SK-N-SH (cell line): ENCODE results near the gene ACACA. TPM values are rescaled to one million over a fixed set of nuclear protein-coding genes. Genes with fewer than 3 reads are reported as not detected.

Experiments used
- CTCF ChIA-PET: fragments of 300-600, 350-600 bp; formaldehyde crosslinking; extraction: SDS; loops from one replicate; lab custom pipeline; 2021; lab: Yijun Ruan, JAX
- POLR2A ChIA-PET: fragments of 350-600 bp; sonication (Branson Sonifier 250); formaldehyde crosslinking; extraction: SDS; loops from one replicate; lab custom pipeline; 2020; ENCODE audit warnings: antibody characterized with exemption, inconsistent platforms; lab: Yijun Ruan, JAX
- DNase-seq: peaks from one replicate; pipeline ENCODE4 v3.0.0; 2012
- H2AFZ ChIP-seq: fragments of 200-600 bp; sonication (generic); 2 replicates; pipeline ENCODE4 v1.8.1; 2016; ENCODE audit warnings: antibody characterized with exemption, mild to moderate bottlenecking, low read depth
- H3F3A ChIP-seq: fragments of 200-600 bp; sonication (generic); replicated peaks from 2 replicates; pipeline ENCODE3; 2016; ENCODE audit warnings: antibody characterized with exemption, mild to moderate bottlenecking; ENCODE audit not compliant: insufficient read depth
- H3K27ac ChIP-seq, 2 experiments: fragments of 200-500 bp in 1 of 2; fragments of 200-600 bp in 1 of 2; sonication (Bioruptor generic) in 1 of 2; sonication (generic), shearing (Covaris generic) in 1 of 2; 2 replicates each; pipeline versions ENCODE4 v1.5.1 to v1.6.1; 2014 to 2016; ENCODE audit warnings: low read depth in 2 of 2, inconsistent platforms in 1 of 2, low read length in 1 of 2, mild to moderate bottlenecking in 1 of 2, mixed read lengths in 1 of 2
- H3K27me3 ChIP-seq: fragments of 200-600 bp; sonication (generic), shearing (Covaris generic); 2 replicates; pipeline ENCODE4 v1.6.1; 2016; ENCODE audit warnings: mixed run types; ENCODE audit not compliant: insufficient read depth
- H3K36me3 ChIP-seq, 2 experiments: fragments of 200-500 bp in 1 of 2; fragments of 200-600 bp in 1 of 2; sonication (Bioruptor generic) in 1 of 2; sonication (generic) in 1 of 2; replicated peaks in 1 of 2; 2 replicates each; pipeline versions ENCODE3 to v1.5.1; 2014 to 2016; ENCODE audit warnings: low read length in 1 of 2, mild to moderate bottlenecking in 1 of 2; ENCODE audit not compliant: insufficient read depth in 2 of 2, control insufficient read depth in 1 of 2
- H3K4me1 ChIP-seq, 2 experiments: fragments of 200-500 bp in 1 of 2; fragments of 200-600 bp in 1 of 2; sonication (Bioruptor generic) in 1 of 2; sonication (generic), shearing (Covaris generic) in 1 of 2; 2 replicates each; pipeline versions ENCODE4 v1.5.1 to v1.6.1; 2014 to 2016; ENCODE audit warnings: low read depth in 1 of 2, low read length in 1 of 2, mixed run types in 1 of 2; ENCODE audit not compliant: insufficient read depth in 2 of 2, control insufficient read depth in 1 of 2
- H3K4me2 ChIP-seq: fragments of 200-600 bp; sonication (generic), shearing (Covaris generic); 2 replicates; pipeline ENCODE4 v1.6.1; 2017; ENCODE audit warnings: mixed run types
- H3K4me3 ChIP-seq, 2 experiments: fragments of 200-500 bp in 1 of 2; fragments of 200-600 bp in 1 of 2; sonication (Bioruptor generic) in 1 of 2; sonication (generic), shearing (Covaris generic) in 1 of 2; 2 replicates each; pipeline versions ENCODE4 v1.5.1 to v1.8.1; 2014 to 2016; ENCODE audit warnings: low read depth in 2 of 2, inconsistent platforms in 1 of 2, low read length in 1 of 2, mild to moderate bottlenecking in 1 of 2, mixed read lengths in 1 of 2, moderate library complexity in 1 of 2
- H3K79me2 ChIP-seq: fragments of 200-600 bp; sonication (generic); 2 replicates; pipeline ENCODE4 v1.8.1; 2017; ENCODE audit warnings: mild to moderate bottlenecking; ENCODE audit not compliant: insufficient read depth
- H3K9ac ChIP-seq: fragments of 200-600 bp; sonication (generic); 2 replicates; pipeline ENCODE4 v1.6.1; 2017; ENCODE audit warnings: mixed run types
- H3K9me2 ChIP-seq: fragments of 200-600 bp; sonication (generic); 2 replicates; pipeline ENCODE4 v1.6.1; 2017; ENCODE audit warnings: mixed run types
- H3K9me3 ChIP-seq: fragments of 200-600 bp; sonication (generic); 2 replicates; pipeline ENCODE4 v1.6.1; 2017; ENCODE audit warnings: mixed run types, mild to moderate bottlenecking, moderate library complexity
- H4K20me1 ChIP-seq: fragments of 200-600 bp; sonication (generic); 2 replicates; pipeline ENCODE4 v1.6.1; 2017; ENCODE audit warnings: mild to moderate bottlenecking, mixed run types; ENCODE audit not compliant: insufficient read depth
- CHD2 ChIP-seq: fragments of 150-350 bp; IDR thresholded peaks from 2 replicates; pipeline ENCODE4 v1.6.1; 2018; ENCODE audit warnings: low read length; ENCODE audit not compliant: partially characterized antibody
- ELF1 ChIP-seq: IDR thresholded peaks from 2 replicates; pipeline ENCODE4 v1.4.0; 2012
- EP300 ChIP-seq, 2 experiments: IDR thresholded peaks; 2 replicates each; pipeline versions ENCODE4 v1.4.0 to v1.6.1; 2012; ENCODE audit warnings: borderline replicate concordance in 1 of 2, low read depth in 1 of 2, low read length in 1 of 2
- EZH2phosphoT487 ChIP-seq: fragments of 200-600 bp; sonication (generic); IDR thresholded peaks from 2 replicates; pipeline ENCODE4 v1.6.1; 2017; ENCODE audit warnings: low read depth, mixed run types, mild to moderate bottlenecking, antibody characterized with exemption, moderate library complexity, borderline replicate concordance
- FOSL2 ChIP-seq: IDR thresholded peaks from 2 replicates; pipeline ENCODE4 v1.4.0; 2012; ENCODE audit warnings: low read depth, mild to moderate bottlenecking, moderate library complexity, borderline replicate concordance
- GABPA ChIP-seq: IDR thresholded peaks from 2 replicates; pipeline ENCODE4 v1.4.0; 2012; ENCODE audit warnings: low read depth, mild to moderate bottlenecking
- IRF3 ChIP-seq: fragments of 150-350 bp; IDR thresholded peaks from 2 replicates; pipeline ENCODE4 v1.6.1; 2016; ENCODE audit warnings: mild to moderate bottlenecking, low read depth, low read length
- MEF2A ChIP-seq: IDR thresholded peaks from 2 replicates; pipeline ENCODE4 v1.4.0; 2012; ENCODE audit warnings: low read depth, borderline replicate concordance
- MXI1 ChIP-seq: IDR thresholded peaks from 2 replicates; pipeline ENCODE4 v1.6.1; 2012; ENCODE audit warnings: mild to moderate bottlenecking, low read depth, low read length, improper control_type of control experiment
- NFIC ChIP-seq: IDR thresholded peaks from 2 replicates; pipeline ENCODE4 v1.4.0; 2012; ENCODE audit warnings: borderline replicate concordance
- POLR2AphosphoS5 ChIP-seq: IDR thresholded peaks from 2 replicates; pipeline ENCODE4 v1.6.1; 2012; ENCODE audit warnings: low read depth, low read length
- RAD21 ChIP-seq: IDR thresholded peaks from 2 replicates; pipeline ENCODE4 v1.6.1; 2012; ENCODE audit warnings: mild to moderate bottlenecking, low read length
- RXRA ChIP-seq: IDR thresholded peaks from 2 replicates; pipeline ENCODE4 v1.4.0; 2012; ENCODE audit warnings: low read depth, mild to moderate bottlenecking, borderline replicate concordance
- SIN3A ChIP-seq: IDR thresholded peaks from 2 replicates; pipeline ENCODE4 v1.6.1; 2012; ENCODE audit warnings: low read depth, mild to moderate bottlenecking, low read length, moderate library complexity, borderline replicate concordance
- SMC3 ChIP-seq: IDR thresholded peaks from 2 replicates; pipeline ENCODE4 v1.6.1; 2012; ENCODE audit warnings: low read depth, low read length, improper control_type of control experiment
- TEAD4 ChIP-seq: IDR thresholded peaks from 2 replicates; pipeline ENCODE4 v1.4.0; 2012; ENCODE audit warnings: mild to moderate bottlenecking, borderline replicate concordance; ENCODE audit not compliant: insufficient read depth
- USF1 ChIP-seq: IDR thresholded peaks from 2 replicates; pipeline ENCODE4 v1.4.0; 2012; ENCODE audit warnings: low read depth, borderline replicate concordance
- WGBS: methylation state at CpG from one replicate; pipeline ENCODE4 v1.1.6; 2017; ENCODE audit warnings: low lambda C conversion rate; 5-methylcytosine and 5-hydroxymethylcytosine counted together
- polyA plus RNA-seq, 3 experiments: library from polyadenylated mRNA; depleted of rRNA; stranded (reverse); fragments of >200 nt; gene quantifications; 2 replicates each; pipeline ENCODE4 v1.2.3, GENCODE V29; 2012
- TF ChIP-seq, protein P1 (sequence below): IDR thresholded peaks from 2 replicates; pipeline ENCODE4; 2012
- TF ChIP-seq, protein P2 (sequence below): fragments of 200-600 bp; sonication (generic); IDR thresholded peaks from 2 replicates; pipeline ENCODE4 v1.6.1; 2017; ENCODE audit warnings: antibody characterized with exemption, mild to moderate bottlenecking, moderate library complexity
- TF ChIP-seq, protein P3 (sequence below): fragments of 150-350 bp; IDR thresholded peaks from 2 replicates; pipeline ENCODE4 v1.6.1; 2017; ENCODE audit warnings: antibody characterized with exemption, low read length, low read depth, borderline replicate concordance
- TF ChIP-seq, protein P4 (sequence below): IDR thresholded peaks from 2 replicates; pipeline ENCODE4 v1.6.1; 2012; ENCODE audit warnings: mild to moderate bottlenecking, low read depth, low read length, moderate library complexity

The ACACA gene
- polyA plus RNA-seq, 1 of the 3 experiments (the other 2 are of a cell fraction), result 27.2 TPM

GRCh38 chr17:37176723-37177122 is 229.9 kb downstream of the ACACA start (continued):
- no peak for TF ChIP-seq IRF3
- no peak for TF ChIP-seq GABPA
- TF ChIP-seq POLR2AphosphoS5, result no peak
- no peak for TF ChIP-seq TEAD4
- no peak for TF ChIP-seq RAD21
- TF ChIP-seq MXI1, result no peak
- no peak for TF ChIP-seq NFIC
- TF ChIP-seq, all 33 proteins: peak for 0

DNA sequence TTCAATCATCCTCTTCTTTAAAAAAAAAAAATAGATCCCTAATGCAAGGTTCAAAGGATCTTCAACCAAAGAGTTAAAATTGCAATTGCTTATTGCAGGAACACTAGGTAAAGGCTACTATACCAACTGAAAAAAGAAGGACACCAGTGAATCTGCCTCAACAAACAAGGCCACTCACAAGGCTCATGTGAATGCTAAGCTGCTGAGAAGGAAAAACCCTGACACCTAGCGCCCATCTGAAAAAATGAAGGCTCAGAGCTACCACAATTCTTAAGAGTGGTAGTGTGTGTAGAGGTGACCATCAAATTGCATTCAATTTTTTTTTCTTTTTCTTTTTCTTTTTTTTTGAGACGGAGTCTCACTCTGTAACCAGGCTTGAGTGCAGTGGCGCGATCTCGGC is 232.4 kb downstream of the ACACA start:
- no peaks in the 10 kb centered on the region for H3K79me2 ChIP-seq
- no peaks in the 10 kb centered on the region for H4K20me1 ChIP-seq
- POLR2A ChIA-PET, result interaction anchor here (0.6 to 0.8 kb wide), 2 partner anchors 26 to 231 kb away, joined by 4 read pairs; no protein-coding TSS in a partner anchor
- peak; percentile 61 for DNase-seq
- H3K4me2 ChIP-seq, result no peak overlapping the region
- H3K4me1 ChIP-seq, result peaks cover 0 to 14% of the 10 kb centered on the region in 2 experiments; a peak in 3 of 4 replicates
- H3K27me3 ChIP-seq, result no peaks in the 10 kb centered on the region
- H3K9me3 ChIP-seq, result no peaks in the 10 kb centered on the region
- no peak overlapping the region for H2AFZ ChIP-seq
- no peak overlapping the region for H3K4me3 ChIP-seq
- peaks cover 4% of the 10 kb centered on the region for H3F3A ChIP-seq
- H3K27ac ChIP-seq, result no peak overlapping the region
- peaks cover 6 to 31% of the 10 kb centered on the region in 2 experiments for H3K36me3 ChIP-seq
- peak; percentile 91 for TF ChIP-seq RAD21
- no peak for TF ChIP-seq MXI1
- TF ChIP-seq EP300 (IDR thresholded peaks at IDR 0.05; ENCODE audit: borderline replicate concordance in 1 of 2, low read depth in 1 of 2, low read length in 1 of 2), result no peak
- no peak for TF ChIP-seq USF1
- TF ChIP-seq CHD2, result no peak
- no peak for TF ChIP-seq FOSL2
- TF ChIP-seq, protein P1, sequence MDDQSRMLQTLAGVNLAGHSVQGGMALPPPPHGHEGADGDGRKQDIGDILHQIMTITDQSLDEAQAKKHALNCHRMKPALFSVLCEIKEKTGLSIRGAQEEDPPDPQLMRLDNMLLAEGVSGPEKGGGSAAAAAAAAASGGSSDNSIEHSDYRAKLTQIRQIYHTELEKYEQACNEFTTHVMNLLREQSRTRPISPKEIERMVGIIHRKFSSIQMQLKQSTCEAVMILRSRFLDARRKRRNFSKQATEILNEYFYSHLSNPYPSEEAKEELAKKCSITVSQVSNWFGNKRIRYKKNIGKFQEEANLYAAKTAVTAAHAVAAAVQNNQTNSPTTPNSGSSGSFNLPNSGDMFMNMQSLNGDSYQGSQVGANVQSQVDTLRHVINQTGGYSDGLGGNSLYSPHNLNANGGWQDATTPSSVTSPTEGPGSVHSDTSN, result no peak
- TF ChIP-seq MEF2A, result no peak
- TF ChIP-seq EZH2phosphoT487, result no peak
- no peak for TF ChIP-seq RXRA
- TF ChIP-seq, protein P2, sequence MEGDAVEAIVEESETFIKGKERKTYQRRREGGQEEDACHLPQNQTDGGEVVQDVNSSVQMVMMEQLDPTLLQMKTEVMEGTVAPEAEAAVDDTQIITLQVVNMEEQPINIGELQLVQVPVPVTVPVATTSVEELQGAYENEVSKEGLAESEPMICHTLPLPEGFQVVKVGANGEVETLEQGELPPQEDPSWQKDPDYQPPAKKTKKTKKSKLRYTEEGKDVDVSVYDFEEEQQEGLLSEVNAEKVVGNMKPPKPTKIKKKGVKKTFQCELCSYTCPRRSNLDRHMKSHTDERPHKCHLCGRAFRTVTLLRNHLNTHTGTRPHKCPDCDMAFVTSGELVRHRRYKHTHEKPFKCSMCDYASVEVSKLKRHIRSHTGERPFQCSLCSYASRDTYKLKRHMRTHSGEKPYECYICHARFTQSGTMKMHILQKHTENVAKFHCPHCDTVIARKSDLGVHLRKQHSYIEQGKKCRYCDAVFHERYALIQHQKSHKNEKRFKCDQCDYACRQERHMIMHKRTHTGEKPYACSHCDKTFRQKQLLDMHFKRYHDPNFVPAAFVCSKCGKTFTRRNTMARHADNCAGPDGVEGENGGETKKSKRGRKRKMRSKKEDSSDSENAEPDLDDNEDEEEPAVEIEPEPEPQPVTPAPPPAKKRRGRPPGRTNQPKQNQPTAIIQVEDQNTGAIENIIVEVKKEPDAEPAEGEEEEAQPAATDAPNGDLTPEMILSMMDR, result peak; percentile 42
- no peak for TF ChIP-seq ELF1
- TF ChIP-seq SMC3, result peak; percentile 73
- TF ChIP-seq, protein P3, sequence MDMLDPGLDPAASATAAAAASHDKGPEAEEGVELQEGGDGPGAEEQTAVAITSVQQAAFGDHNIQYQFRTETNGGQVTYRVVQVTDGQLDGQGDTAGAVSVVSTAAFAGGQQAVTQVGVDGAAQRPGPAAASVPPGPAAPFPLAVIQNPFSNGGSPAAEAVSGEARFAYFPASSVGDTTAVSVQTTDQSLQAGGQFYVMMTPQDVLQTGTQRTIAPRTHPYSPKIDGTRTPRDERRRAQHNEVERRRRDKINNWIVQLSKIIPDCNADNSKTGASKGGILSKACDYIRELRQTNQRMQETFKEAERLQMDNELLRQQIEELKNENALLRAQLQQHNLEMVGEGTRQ, result no peak
- TF ChIP-seq SIN3A, result no peak
- TF ChIP-seq POLR2AphosphoS5, result no peak
- TF ChIP-seq, protein P4, sequence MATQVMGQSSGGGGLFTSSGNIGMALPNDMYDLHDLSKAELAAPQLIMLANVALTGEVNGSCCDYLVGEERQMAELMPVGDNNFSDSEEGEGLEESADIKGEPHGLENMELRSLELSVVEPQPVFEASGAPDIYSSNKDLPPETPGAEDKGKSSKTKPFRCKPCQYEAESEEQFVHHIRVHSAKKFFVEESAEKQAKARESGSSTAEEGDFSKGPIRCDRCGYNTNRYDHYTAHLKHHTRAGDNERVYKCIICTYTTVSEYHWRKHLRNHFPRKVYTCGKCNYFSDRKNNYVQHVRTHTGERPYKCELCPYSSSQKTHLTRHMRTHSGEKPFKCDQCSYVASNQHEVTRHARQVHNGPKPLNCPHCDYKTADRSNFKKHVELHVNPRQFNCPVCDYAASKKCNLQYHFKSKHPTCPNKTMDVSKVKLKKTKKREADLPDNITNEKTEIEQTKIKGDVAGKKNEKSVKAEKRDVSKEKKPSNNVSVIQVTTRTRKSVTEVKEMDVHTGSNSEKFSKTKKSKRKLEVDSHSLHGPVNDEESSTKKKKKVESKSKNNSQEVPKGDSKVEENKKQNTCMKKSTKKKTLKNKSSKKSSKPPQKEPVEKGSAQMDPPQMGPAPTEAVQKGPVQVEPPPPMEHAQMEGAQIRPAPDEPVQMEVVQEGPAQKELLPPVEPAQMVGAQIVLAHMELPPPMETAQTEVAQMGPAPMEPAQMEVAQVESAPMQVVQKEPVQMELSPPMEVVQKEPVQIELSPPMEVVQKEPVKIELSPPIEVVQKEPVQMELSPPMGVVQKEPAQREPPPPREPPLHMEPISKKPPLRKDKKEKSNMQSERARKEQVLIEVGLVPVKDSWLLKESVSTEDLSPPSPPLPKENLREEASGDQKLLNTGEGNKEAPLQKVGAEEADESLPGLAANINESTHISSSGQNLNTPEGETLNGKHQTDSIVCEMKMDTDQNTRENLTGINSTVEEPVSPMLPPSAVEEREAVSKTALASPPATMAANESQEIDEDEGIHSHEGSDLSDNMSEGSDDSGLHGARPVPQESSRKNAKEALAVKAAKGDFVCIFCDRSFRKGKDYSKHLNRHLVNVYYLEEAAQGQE, result no peak
- TF ChIP-seq, all 33 proteins: peak for 3
- Histone ChIP-seq H3K9ac (no peak overlapping the region), H3K9me2 (no peaks in the 10 kb centered on the region)
- WGBS, result 83% methylated on average over 5 of the region's 5 CpGs
- CTCF ChIA-PET, result interaction anchor here (0.7 to 5.4 kb wide), 44 partner anchors 9 to 691 kb away, joined by 3 to 65 read pairs (median 4); partner anchors contain the start of gene MRM1
